KMS-11 (cell line): Measurements from ENCODE around the gene ASIC5.
A peak's percentile ranks its signal among the peaks of the same experiment; 100 is the strongest.

Experiments used
- H2AFZ ChIP-seq: fragments of 200-600 bp; sonication (generic); 2 replicates; pipeline ENCODE4 v1.6.1; 2016; ENCODE audit warnings: antibody characterized with exemption, mixed run types, low read depth
- H3K27ac ChIP-seq: fragments of 200-600 bp; sonication (generic); 2 replicates; pipeline ENCODE4 v1.6.1; 2016; ENCODE audit warnings: mild to moderate bottlenecking, mixed run types
- H3K27me3 ChIP-seq: fragments of 200-600 bp; sonication (generic); 2 replicates; pipeline ENCODE4 v1.6.1; 2017; ENCODE audit warnings: mild to moderate bottlenecking, low read depth, mixed run types, moderate library complexity; ENCODE audit not compliant: insufficient read depth
- H3K36me3 ChIP-seq: fragments of 200-600 bp; sonication (generic); 2 replicates; pipeline ENCODE4 v1.6.1; 2017; ENCODE audit warnings: mild to moderate bottlenecking, mixed run types; ENCODE audit not compliant: insufficient read depth
- H3K4me1 ChIP-seq: fragments of 200-600 bp; sonication (generic); 2 replicates; pipeline ENCODE4 v1.6.1; 2016; ENCODE audit warnings: mild to moderate bottlenecking, low read depth, mixed run types; ENCODE audit not compliant: poor library complexity, severe bottlenecking
- H3K4me2 ChIP-seq: fragments of 200-600 bp; sonication (generic); 2 replicates; pipeline ENCODE4 v1.7.0; 2016; ENCODE audit warnings: mild to moderate bottlenecking, mixed run types
- H3K4me3 ChIP-seq: fragments of 200-600 bp; sonication (generic); IDR thresholded peaks from 2 replicates; pipeline ENCODE4 v1.6.1; 2017; ENCODE audit warnings: low read depth, low read length, mixed read lengths; ENCODE audit not compliant: insufficient read depth
- H3K79me2 ChIP-seq: fragments of 200-600 bp; sonication (generic); 2 replicates; pipeline ENCODE4 v1.6.1; 2016; ENCODE audit warnings: low read depth, mixed run types; ENCODE audit not compliant: insufficient read depth
- H3K9ac ChIP-seq: fragments of 200-600 bp; sonication (generic); 2 replicates; pipeline ENCODE4 v1.6.1; 2016; ENCODE audit warnings: mild to moderate bottlenecking, mixed run types
- H4K20me1 ChIP-seq: fragments of 200-600 bp; sonication (generic); 2 replicates; pipeline ENCODE4 v1.6.1; 2016; ENCODE audit warnings: mild to moderate bottlenecking, mixed run types; ENCODE audit not compliant: insufficient read depth
- TF ChIP-seq, protein P1 (sequence below): fragments of 200-600 bp; sonication (generic); conservative IDR thresholded peaks from 2 replicates; pipeline ENCODE4 v1.6.1; 2017; ENCODE audit warnings: low read depth, mild to moderate bottlenecking, antibody characterized with exemption, low read length, moderate library complexity, mixed read lengths

ASIC5 gene, protein sequence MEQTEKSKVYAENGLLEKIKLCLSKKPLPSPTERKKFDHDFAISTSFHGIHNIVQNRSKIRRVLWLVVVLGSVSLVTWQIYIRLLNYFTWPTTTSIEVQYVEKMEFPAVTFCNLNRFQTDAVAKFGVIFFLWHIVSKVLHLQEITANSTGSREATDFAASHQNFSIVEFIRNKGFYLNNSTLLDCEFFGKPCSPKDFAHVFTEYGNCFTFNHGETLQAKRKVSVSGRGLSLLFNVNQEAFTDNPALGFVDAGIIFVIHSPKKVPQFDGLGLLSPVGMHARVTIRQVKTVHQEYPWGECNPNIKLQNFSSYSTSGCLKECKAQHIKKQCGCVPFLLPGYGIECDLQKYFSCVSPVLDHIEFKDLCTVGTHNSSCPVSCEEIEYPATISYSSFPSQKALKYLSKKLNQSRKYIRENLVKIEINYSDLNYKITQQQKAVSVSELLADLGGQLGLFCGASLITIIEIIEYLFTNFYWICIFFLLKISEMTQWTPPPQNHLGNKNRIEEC

DNA sequence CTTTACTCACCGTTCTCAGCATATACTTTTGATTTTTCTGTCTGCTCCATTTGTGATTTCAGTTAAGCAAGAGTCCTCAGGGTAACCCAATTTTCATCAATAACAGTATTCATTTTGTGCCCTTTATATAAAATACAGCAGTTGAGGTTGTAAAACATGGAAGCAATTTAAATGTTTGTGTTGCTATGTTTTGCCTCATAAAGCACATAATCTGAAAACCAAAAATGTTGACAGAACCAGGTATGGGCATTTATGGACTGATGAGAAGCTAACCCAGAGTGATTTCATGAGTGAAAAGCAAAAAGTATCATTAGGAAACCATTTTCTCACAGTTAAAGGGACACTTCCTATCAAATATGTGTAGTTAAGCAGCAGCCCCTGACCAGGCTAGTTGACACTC lies at the start of gene ASIC5:
ASIC5 (minus strand) TSS at position 101 of the 400 bp plus-strand sequence; CDS start at position 50, 51 bp downstream.
- no peaks in the 10 kb centered on the region for H3K79me2 ChIP-seq
- H3K27me3 ChIP-seq = no peaks in the 10 kb centered on the region
- H3K27ac ChIP-seq = no peak within 1 kb of the TSS
- H4K20me1 ChIP-seq = no peaks in the 10 kb centered on the region
- TF ChIP-seq, protein P1, sequence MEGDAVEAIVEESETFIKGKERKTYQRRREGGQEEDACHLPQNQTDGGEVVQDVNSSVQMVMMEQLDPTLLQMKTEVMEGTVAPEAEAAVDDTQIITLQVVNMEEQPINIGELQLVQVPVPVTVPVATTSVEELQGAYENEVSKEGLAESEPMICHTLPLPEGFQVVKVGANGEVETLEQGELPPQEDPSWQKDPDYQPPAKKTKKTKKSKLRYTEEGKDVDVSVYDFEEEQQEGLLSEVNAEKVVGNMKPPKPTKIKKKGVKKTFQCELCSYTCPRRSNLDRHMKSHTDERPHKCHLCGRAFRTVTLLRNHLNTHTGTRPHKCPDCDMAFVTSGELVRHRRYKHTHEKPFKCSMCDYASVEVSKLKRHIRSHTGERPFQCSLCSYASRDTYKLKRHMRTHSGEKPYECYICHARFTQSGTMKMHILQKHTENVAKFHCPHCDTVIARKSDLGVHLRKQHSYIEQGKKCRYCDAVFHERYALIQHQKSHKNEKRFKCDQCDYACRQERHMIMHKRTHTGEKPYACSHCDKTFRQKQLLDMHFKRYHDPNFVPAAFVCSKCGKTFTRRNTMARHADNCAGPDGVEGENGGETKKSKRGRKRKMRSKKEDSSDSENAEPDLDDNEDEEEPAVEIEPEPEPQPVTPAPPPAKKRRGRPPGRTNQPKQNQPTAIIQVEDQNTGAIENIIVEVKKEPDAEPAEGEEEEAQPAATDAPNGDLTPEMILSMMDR = no peak
- no peak within 1 kb of the TSS for H3K4me2 ChIP-seq
- H3K4me1 ChIP-seq = no peaks in the 10 kb centered on the region
- no peaks in the 10 kb centered on the region for H3K36me3 ChIP-seq
- no peak within 1 kb of the TSS for H3K9ac ChIP-seq
- H2AFZ ChIP-seq = no peak within 1 kb of the TSS
- no peak within 1 kb of the TSS for H3K4me3 ChIP-seq

DNA sequence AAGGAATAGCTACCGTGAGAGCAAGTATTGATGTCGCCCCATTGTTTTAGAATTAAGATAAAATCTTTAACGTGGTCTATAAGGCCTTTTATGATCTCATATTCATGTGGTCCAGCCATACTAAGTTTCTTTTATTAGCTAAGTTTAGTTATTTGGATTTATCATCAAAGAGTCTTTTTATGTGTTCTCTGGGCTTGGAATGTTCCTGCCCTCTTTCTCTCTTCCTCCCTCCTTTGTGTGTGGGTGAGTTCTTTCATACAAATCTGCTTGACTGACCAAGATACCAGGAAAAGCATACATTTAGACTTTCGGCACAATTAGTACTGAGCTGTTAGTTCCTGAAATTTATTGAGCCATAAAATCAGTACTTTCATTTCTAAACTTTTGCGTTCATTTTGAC lies 48.7 kb upstream of the ASIC5 start:
- H3K4me3 ChIP-seq = no peak overlapping the region
- no peaks in the 10 kb centered on the region for H3K36me3 ChIP-seq
- no peaks in the 10 kb centered on the region for H3K79me2 ChIP-seq
- no peak overlapping the region for H2AFZ ChIP-seq
- H3K27ac ChIP-seq = no peak overlapping the region
- peaks cover 3% of the 10 kb centered on the region for H3K4me1 ChIP-seq
- no peaks in the 10 kb centered on the region for H3K27me3 ChIP-seq
- H4K20me1 ChIP-seq = no peaks in the 10 kb centered on the region
- no peak overlapping the region for H3K9ac ChIP-seq
- H3K4me2 ChIP-seq = no peak overlapping the region
- TF ChIP-seq, protein P1 = no peak

DNA sequence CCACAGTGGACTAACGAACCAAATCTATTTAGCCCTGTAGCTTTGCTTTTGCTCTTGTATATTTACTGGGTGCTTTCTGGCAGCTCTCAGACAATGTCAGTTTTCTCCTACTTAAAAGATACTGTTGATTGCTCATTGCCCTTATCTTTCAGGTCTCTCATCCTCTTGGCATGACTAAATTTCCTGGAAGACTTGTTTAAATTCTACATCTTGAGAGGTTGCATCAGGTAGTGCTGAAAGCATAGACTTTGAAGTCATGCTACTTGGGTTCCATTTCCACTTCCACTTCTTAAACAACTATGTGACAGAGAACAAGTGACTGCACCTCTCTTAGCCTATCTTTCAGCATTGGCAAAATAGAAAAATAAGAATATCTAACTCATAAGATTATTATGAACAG lies 45.8 kb upstream of the ASIC5 start:
- Histone ChIP-seq H3K27me3 (no peaks in the 10 kb centered on the region), H2AFZ (no peak overlapping the region), H4K20me1 (no peaks in the 10 kb centered on the region), H3K36me3 (no peaks in the 10 kb centered on the region), H3K4me2 (no peak overlapping the region), H3K79me2 (no peaks in the 10 kb centered on the region), H3K27ac (no peak overlapping the region), H3K4me3 (no peak overlapping the region), H3K9ac (no peak overlapping the region), H3K4me1 (peaks cover 30% of the 10 kb centered on the region)
- TF ChIP-seq, protein P1 = no peak

DNA sequence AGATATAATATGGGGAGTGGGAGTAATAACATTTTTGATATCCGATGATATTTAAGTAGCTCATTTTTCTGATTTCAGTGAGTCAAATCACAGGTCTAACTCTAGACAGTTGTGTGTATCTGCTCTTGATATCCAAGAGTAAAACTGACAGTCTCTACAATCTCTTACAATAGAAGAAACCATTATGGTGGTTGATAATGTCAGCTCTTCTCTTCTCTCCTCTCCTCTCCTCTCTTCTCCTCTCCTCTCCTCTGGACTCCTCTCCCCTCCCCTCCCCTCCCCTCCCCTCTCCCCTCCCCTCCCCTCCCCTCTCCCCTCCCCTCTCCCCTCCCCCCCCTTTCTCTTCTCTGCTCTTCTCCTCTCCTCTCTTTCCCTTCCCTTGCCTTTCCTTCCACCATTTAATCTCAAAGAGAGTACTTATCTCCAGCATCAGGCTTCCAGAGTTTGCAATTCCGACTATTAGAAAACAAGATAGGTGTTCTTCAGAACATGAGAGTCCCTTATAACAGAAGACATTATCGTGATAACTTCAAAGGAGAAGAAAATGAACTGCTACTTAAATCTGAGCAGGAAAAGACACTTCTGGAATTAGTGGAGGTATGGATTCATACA lies 43.6 kb upstream of the ASIC5 start:
- H3K27ac ChIP-seq = no peak overlapping the region; the same call in none of the 2 replicates
- H3K36me3 ChIP-seq = no peaks in the 10 kb centered on the region
- no peaks in the 10 kb centered on the region for H3K79me2 ChIP-seq
- H3K9ac ChIP-seq = no peak overlapping the region
- peaks cover 36% of the 10 kb centered on the region for H3K4me1 ChIP-seq
- TF ChIP-seq, protein P1 = no peak
- H4K20me1 ChIP-seq = no peaks in the 10 kb centered on the region
- no peaks in the 10 kb centered on the region for H3K27me3 ChIP-seq
- H3K4me2 ChIP-seq = peak overlapping the region; percentile 61
- no peak overlapping the region for H2AFZ ChIP-seq
- H3K4me3 ChIP-seq = no peak overlapping the region
